MCF 10A (cell line): ENCODE data around the gene TNFAIP3. TPM values are rescaled to one million over a fixed set of nuclear protein-coding genes. Genes with fewer than 3 reads are reported as not detected.

Experiments
- BruUV-seq: library from RNA; stranded (reverse); fragments of 400-500 nt; replicated peaks from 2 replicates; lab custom pipeline; 2021; lab: Mats Ljungman, UMichigan
- CTCF ChIA-PET: fragments of 300-600 bp; sonication (Branson Sonifier 250); formaldehyde crosslinking; extraction: SDS; loops from one replicate; lab custom pipeline; 2021; ENCODE audit warnings: antibody characterized with exemption, inconsistent platforms; lab: Yijun Ruan, JAX
- POLR2A ChIA-PET: fragments of 300-600, 350-650 bp; sonication (Branson Sonifier 250); formaldehyde crosslinking; extraction: SDS; loops from one replicate; lab custom pipeline; 2020; ENCODE audit warnings: antibody characterized with exemption, inconsistent platforms; lab: Yijun Ruan, JAX
- DNase-seq: peaks from one replicate; pipeline ENCODE4 v3.0.0-alpha.2; 2018; ENCODE audit not compliant: unreplicated experiment
- H3K27ac Mint-ChIP-seq: one replicate; pipeline ENCODE4 v1.8.0; 2022; ENCODE audit warnings: mild to moderate bottlenecking, low read depth, mixed read lengths; ENCODE audit not compliant: unreplicated experiment
- H3K27me3 Mint-ChIP-seq: one replicate; pipeline ENCODE4 v1.8.0; 2022; ENCODE audit warnings: mixed read lengths; ENCODE audit not compliant: insufficient read depth, unreplicated experiment
- H3K36me3 Mint-ChIP-seq: one replicate; pipeline ENCODE4 v1.8.0; 2022; ENCODE audit warnings: mild to moderate bottlenecking, moderate library complexity, mixed read lengths; ENCODE audit not compliant: insufficient read depth, unreplicated experiment
- H3K4me1 Mint-ChIP-seq: one replicate; pipeline ENCODE4 v1.8.0; 2022; ENCODE audit warnings: mixed read lengths; ENCODE audit not compliant: insufficient read depth, unreplicated experiment
- H3K4me3 Mint-ChIP-seq: one replicate; pipeline ENCODE4 v1.8.0; 2022; ENCODE audit warnings: mild to moderate bottlenecking, moderate library complexity, mixed read lengths; ENCODE audit not compliant: unreplicated experiment
- H3K9me3 Mint-ChIP-seq: one replicate; pipeline ENCODE4 v1.8.0; 2022; ENCODE audit warnings: mixed read lengths; ENCODE audit not compliant: unreplicated experiment
- intact Hi-C: fragments of 100-400 bp; cut with micrococcal nuclease; formaldehyde crosslinking; loops from 2 replicates; pipeline ENCODE4 v1.14.1; 2022
- total RNA-seq: library from RNA; stranded (reverse); gene quantifications from 2 replicates; pipeline ENCODE4 v1.2.3, GENCODE V29; 2022
- TF ChIP-seq, protein P1 (sequence below): fragments of 200-600 bp; IDR thresholded peaks from one replicate; pipeline ENCODE4 v1.8.0; 2022; ENCODE audit warnings: antibody characterized with exemption, mild to moderate bottlenecking; ENCODE audit not compliant: unreplicated experiment

The TNFAIP3 gene
- total RNA-seq, 1 experiment from 2014 or later, result 52.8 TPM

DNA sequence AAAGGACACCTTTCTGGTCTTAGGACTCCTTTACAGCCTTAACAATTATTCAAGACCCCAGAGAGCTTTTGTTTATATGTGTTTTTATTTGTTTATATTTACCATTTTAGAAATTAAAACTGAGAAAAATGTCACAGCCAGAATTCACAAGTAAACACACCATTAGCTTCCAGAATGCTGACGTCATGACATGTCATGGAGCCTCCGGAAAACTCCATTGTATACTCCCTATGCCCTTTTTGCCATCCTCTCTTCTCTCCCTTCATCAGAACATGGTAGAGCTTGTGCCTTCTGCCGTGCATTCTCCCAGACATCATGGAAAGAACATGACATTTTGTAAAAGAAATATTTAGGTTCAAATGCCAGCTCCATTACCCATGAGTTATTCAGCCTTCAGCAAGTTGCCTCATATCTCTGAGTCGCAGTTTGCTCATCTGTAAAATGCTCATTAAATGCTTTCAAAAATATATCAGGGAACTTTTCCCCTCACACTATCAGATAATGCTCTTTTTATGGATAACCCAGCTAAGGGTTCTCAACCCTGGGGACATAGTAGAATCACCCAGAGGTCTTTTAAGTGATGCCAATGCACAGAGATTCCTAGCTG lies 27.8 kb downstream of the TNFAIP3 start:
- DNase-seq, result no peak
- H3K36me3 Mint-ChIP-seq, result no peaks in the 10 kb centered on the region
- no TSS peak for BruUV-seq
- CTCF ChIA-PET, result interaction anchor here (1.3 to 2.0 kb wide), 2 partner anchors 23 to 50 kb away, joined by 6 to 8 read pairs; no protein-coding TSS in a partner anchor
- H3K4me3 Mint-ChIP-seq, result no peak overlapping the region
- TF ChIP-seq, protein P1, sequence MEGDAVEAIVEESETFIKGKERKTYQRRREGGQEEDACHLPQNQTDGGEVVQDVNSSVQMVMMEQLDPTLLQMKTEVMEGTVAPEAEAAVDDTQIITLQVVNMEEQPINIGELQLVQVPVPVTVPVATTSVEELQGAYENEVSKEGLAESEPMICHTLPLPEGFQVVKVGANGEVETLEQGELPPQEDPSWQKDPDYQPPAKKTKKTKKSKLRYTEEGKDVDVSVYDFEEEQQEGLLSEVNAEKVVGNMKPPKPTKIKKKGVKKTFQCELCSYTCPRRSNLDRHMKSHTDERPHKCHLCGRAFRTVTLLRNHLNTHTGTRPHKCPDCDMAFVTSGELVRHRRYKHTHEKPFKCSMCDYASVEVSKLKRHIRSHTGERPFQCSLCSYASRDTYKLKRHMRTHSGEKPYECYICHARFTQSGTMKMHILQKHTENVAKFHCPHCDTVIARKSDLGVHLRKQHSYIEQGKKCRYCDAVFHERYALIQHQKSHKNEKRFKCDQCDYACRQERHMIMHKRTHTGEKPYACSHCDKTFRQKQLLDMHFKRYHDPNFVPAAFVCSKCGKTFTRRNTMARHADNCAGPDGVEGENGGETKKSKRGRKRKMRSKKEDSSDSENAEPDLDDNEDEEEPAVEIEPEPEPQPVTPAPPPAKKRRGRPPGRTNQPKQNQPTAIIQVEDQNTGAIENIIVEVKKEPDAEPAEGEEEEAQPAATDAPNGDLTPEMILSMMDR, result no peak
- no peaks in the 10 kb centered on the region for H3K27me3 Mint-ChIP-seq
- POLR2A ChIA-PET, result interaction anchor here (1.5 to 2.0 kb wide), 2 partner anchors 24 to 32 kb away, joined by 4 to 7 read pairs; no protein-coding TSS in a partner anchor
- peaks cover 7% of the 10 kb centered on the region for H3K4me1 Mint-ChIP-seq
- H3K27ac Mint-ChIP-seq, result no peak overlapping the region
- intact Hi-C loops, result no loop called here
- peaks cover 5% of the 10 kb centered on the region for H3K9me3 Mint-ChIP-seq

DNA sequence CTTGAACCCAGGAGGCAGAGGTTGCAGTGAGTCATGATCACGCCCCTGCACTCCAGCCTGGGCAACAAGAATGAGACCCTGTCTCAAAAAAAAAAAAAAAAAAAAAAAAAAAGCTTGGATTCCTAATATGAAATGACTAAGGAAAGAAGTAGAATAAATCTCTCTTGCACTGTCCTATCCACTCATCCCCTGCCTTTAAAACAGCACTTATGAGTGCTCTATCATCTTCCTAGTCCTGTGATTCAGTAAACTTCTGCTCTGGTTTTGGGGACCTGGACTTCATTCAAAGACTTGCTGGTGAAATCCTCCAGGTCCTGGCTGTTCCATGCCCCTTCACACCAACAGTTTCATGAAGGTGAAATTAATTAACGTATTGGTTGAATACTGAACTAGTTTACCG lies 29.6 kb downstream of the TNFAIP3 start:
- Mint-ChIP-seq H3K36me3 (no peaks in the 10 kb centered on the region), H3K4me3 (no peak overlapping the region), H3K27ac (no peak overlapping the region), H3K4me1 (peaks cover 7% of the 10 kb centered on the region), H3K9me3 (no peaks in the 10 kb centered on the region), H3K27me3 (no peaks in the 10 kb centered on the region)
- no peak for DNase-seq
- intact Hi-C loops, result no loop called here
- ChIA-PET CTCF (interaction anchor here (0.7 to 2.0 kb wide), 2 partner anchors 25 to 274 kb away, joined by 4 to 6 read pairs; no protein-coding TSS in a partner anchor), POLR2A (no interaction called here)
- BruUV-seq, result no TSS peak
- TF ChIP-seq, protein P1, result no peak

GRCh38 chr6:137900815-137901214 lies 33.8 kb downstream of the TNFAIP3 start:
- no peak overlapping the region for H3K4me3 Mint-ChIP-seq
- TF ChIP-seq, protein P1, result no peak
- no TSS peak for BruUV-seq
- intact Hi-C loops, result no loop called here
- H3K27me3 Mint-ChIP-seq, result no peaks in the 10 kb centered on the region
- no peaks in the 10 kb centered on the region for H3K36me3 Mint-ChIP-seq
- no peak overlapping the region for H3K27ac Mint-ChIP-seq
- ChIA-PET POLR2A (interaction anchor here (0.7 to 1.4 kb wide), 2 partner anchors 13 to 27 kb away, joined by 3 to 5 read pairs; no protein-coding TSS in a partner anchor), CTCF (interaction anchor here (1.2 to 1.3 kb wide), 2 partner anchors 9 to 28 kb away, joined by 3 to 4 read pairs; no protein-coding TSS in a partner anchor)
- no peak for DNase-seq
- no peaks in the 10 kb centered on the region for H3K4me1 Mint-ChIP-seq
- H3K9me3 Mint-ChIP-seq, result no peaks in the 10 kb centered on the region

- no peaks in the 10 kb centered on the region for H3K27me3 Mint-ChIP-seq
- H3K27ac Mint-ChIP-seq, result no peak overlapping the region
- H3K4me1 Mint-ChIP-seq, result no peaks in the 10 kb centered on the region
- no peak for DNase-seq
- intact Hi-C loops, result no loop called here
- no peaks in the 10 kb centered on the region for H3K36me3 Mint-ChIP-seq
- H3K4me3 Mint-ChIP-seq, result no peak overlapping the region
- H3K9me3 Mint-ChIP-seq, result no peaks in the 10 kb centered on the region
- TF ChIP-seq, protein P1, result no peak
- POLR2A ChIA-PET, result interaction anchor here (1.4 kb wide), 1 partner anchor 28 kb away, joined by 5 read pairs; no protein-coding TSS in a partner anchor
- no TSS peak for BruUV-seq
- CTCF ChIA-PET, result interaction anchor here (0.5 to 1.2 kb wide), 2 partner anchors 14 to 21 kb away, joined by 3 to 4 read pairs; no protein-coding TSS in a partner anchor
Measured at GRCh38 chr6:137901454-137901853, 34.4 kb downstream of the TNFAIP3 start.
